ENCODE data around the gene SLC17A8.

Gene SLC17A8

DNA sequence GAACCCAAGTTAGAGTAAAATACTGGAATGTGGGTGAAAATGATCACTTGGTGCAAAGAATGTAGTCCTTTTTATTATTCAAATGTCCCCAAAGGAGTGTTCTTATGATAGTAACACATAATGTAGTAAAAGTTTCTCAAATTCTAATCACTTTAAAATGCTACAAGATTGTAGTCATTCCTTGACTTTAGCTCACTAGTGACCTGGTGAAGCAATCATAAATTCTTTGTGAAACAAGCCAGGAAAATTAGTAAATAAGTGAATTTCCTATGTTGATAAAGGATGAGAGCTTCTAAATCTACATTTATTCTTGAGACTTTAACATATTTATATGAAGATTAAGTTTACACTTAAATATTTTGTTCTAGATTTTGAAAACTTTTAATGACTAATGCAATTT lies 30.7 kb upstream of the SLC17A8 start:
- H3K9me3 ChIP-seq (ENCODE audit: severe bottlenecking): no peaks in the 10 kb centered on the region
- no peak overlapping the region for H3K4me3 ChIP-seq (ENCODE audit: severe bottlenecking)
- H3K4me1 ChIP-seq (ENCODE audit: insufficient read depth, poor library complexity, severe bottlenecking): no peaks in the 10 kb centered on the region
- TF ChIP-seq CTCF (IDR thresholded peaks at IDR 0.05; ENCODE audit: poor library complexity, severe bottlenecking): no peak
- H3K27ac ChIP-seq (ENCODE audit: poor library complexity, severe bottlenecking): no peak overlapping the region
- ATAC-seq (ENCODE audit: low read depth) (no peak), DNase-seq (ENCODE audit: low spot score) (no peak)
- H3K36me3 ChIP-seq (ENCODE audit: low read depth): peaks cover 57% of the 10 kb centered on the region
- H3K27me3 ChIP-seq (ENCODE audit: insufficient read depth, poor library complexity, severe bottlenecking): no peaks in the 10 kb centered on the region

GRCh38 chr12:100329800-100330199 lies 27.1 kb upstream of the SLC17A8 start:
- no peak overlapping the region for H3K27ac ChIP-seq (ENCODE audit: poor library complexity, severe bottlenecking)
- peaks cover 59% of the 10 kb centered on the region for H3K36me3 ChIP-seq (ENCODE audit: low read depth)
- H3K9me3 ChIP-seq (ENCODE audit: severe bottlenecking): no peaks in the 10 kb centered on the region
- no peak for ATAC-seq (ENCODE audit: low read depth)
- no peak for TF ChIP-seq CTCF (IDR thresholded peaks at IDR 0.05; ENCODE audit: poor library complexity, severe bottlenecking)
- no peaks in the 10 kb centered on the region for H3K4me1 ChIP-seq (ENCODE audit: insufficient read depth, poor library complexity, severe bottlenecking)
- no peak overlapping the region for H3K4me3 ChIP-seq (ENCODE audit: severe bottlenecking)
- DNase-seq (ENCODE audit: low spot score): no peak
- H3K27me3 ChIP-seq (ENCODE audit: insufficient read depth, poor library complexity, severe bottlenecking): no peaks in the 10 kb centered on the region

DNA sequence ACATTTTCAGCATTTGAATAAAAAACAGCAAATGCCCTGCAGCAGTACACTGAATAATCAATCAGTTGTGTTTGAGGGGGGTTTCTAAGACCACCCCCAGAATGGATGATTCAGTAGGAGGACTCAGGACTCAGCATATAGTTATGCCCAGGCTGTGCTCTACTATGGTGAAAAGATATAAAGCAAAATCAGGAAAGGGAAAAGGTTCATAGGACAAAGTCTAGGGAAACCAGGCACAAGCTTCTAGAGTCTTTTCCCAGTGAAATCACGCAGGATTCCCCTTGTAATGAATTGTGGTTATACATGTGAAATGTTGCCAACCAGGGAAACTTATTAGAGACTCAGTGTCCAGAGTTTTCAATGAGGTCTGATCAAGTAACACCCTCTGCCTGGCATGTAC lies 25.0 kb upstream of the SLC17A8 start:
- H3K27ac ChIP-seq (ENCODE audit: poor library complexity, severe bottlenecking): no peak overlapping the region
- H3K36me3 ChIP-seq (ENCODE audit: low read depth): peaks cover 67% of the 10 kb centered on the region
- H3K27me3 ChIP-seq (ENCODE audit: insufficient read depth, poor library complexity, severe bottlenecking): no peaks in the 10 kb centered on the region
- no peak for TF ChIP-seq CTCF (IDR thresholded peaks at IDR 0.05; ENCODE audit: poor library complexity, severe bottlenecking)
- no peak for DNase-seq (ENCODE audit: low spot score)
- H3K4me1 ChIP-seq (ENCODE audit: insufficient read depth, poor library complexity, severe bottlenecking): no peaks in the 10 kb centered on the region
- ATAC-seq (ENCODE audit: low read depth): no peak
- H3K4me3 ChIP-seq (ENCODE audit: severe bottlenecking): no peak overlapping the region
- H3K9me3 ChIP-seq (ENCODE audit: severe bottlenecking): no peaks in the 10 kb centered on the region

GRCh38 chr12:100332852-100333251 lies 24.0 kb upstream of the SLC17A8 start:
- Histone ChIP-seq H3K36me3 (ENCODE audit: low read depth) (peaks cover 73% of the 10 kb centered on the region), H3K9me3 (ENCODE audit: severe bottlenecking) (no peaks in the 10 kb centered on the region), H3K27ac (ENCODE audit: poor library complexity, severe bottlenecking) (no peak overlapping the region), H3K4me1 (ENCODE audit: insufficient read depth, poor library complexity, severe bottlenecking) (no peaks in the 10 kb centered on the region), H3K4me3 (ENCODE audit: severe bottlenecking) (no peak overlapping the region), H3K27me3 (ENCODE audit: insufficient read depth, poor library complexity, severe bottlenecking) (no peaks in the 10 kb centered on the region)
- DNase-seq (ENCODE audit: low spot score) (no peak), ATAC-seq (ENCODE audit: low read depth) (no peak)
- TF ChIP-seq CTCF (IDR thresholded peaks at IDR 0.05; ENCODE audit: poor library complexity, severe bottlenecking): no peak

GRCh38 chr12:100337299-100337698 lies 19.6 kb upstream of the SLC17A8 start:
- ATAC-seq (ENCODE audit: low read depth) (no peak), DNase-seq (ENCODE audit: low spot score) (no peak)
- no peak for TF ChIP-seq CTCF (IDR thresholded peaks at IDR 0.05; ENCODE audit: poor library complexity, severe bottlenecking)
- Histone ChIP-seq H3K27ac (ENCODE audit: poor library complexity, severe bottlenecking) (no peak overlapping the region), H3K36me3 (ENCODE audit: low read depth) (peaks cover 66% of the 10 kb centered on the region), H3K4me1 (ENCODE audit: insufficient read depth, poor library complexity, severe bottlenecking) (no peaks in the 10 kb centered on the region), H3K9me3 (ENCODE audit: severe bottlenecking) (no peaks in the 10 kb centered on the region), H3K4me3 (ENCODE audit: severe bottlenecking) (no peak overlapping the region), H3K27me3 (ENCODE audit: insufficient read depth, poor library complexity, severe bottlenecking) (no peaks in the 10 kb centered on the region)
